GM18499 (cell line): ENCODE measurements around the gene ATG5.

Experiments used
- ATAC-seq: cut with Tn5 transposase; IDR thresholded peaks from one replicate; pipeline ENCODE4 v1.9.1; 2021; ENCODE audit warnings: moderate number of reproducible peaks; ENCODE audit not compliant: insufficient read depth, unreplicated experiment

Gene ATG5

GRCh38 chr6:106325336-106326178, at the start of gene ATG5:
Gene ATG5 (minus strand): TSS chr6:106325760. CDS start chr6:106316208, 9,552 bp downstream.
- ATAC-seq: peak; percentile 89

DNA sequence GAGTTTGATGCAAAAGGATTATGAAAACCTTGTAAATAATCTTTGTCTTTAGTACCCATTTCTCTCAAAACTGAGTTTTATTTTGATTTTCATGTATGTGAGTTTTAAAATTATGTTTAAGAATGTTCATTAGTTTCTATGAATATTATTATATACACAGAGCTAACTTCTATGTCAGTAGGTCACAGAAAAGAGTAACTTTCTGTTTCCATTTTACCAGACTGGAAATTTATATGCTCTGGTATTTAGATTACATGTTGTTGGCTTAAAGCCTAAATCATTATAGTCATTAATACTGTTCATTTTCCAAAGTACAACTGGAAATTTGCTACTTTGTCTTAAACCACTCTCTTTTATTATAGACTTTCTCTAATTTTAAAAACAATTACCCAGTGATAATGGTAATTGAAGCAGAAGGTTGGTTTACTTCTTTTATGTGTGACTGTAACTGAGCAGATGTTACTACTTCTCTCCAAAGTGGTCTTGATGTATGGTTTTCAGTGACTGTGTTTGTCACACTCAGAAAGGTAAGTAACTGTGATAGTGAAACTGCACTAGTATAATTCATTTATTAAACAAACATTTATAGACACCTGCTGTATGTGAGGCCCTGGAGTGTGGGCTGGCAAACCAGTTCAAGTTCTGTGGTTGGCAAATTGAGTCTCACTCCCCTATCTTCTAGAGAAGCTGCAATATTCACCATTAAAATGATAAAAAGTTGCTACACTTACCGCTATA, 48.1 kb upstream of the ATG5 start:
- ATAC-seq: no peak

DNA sequence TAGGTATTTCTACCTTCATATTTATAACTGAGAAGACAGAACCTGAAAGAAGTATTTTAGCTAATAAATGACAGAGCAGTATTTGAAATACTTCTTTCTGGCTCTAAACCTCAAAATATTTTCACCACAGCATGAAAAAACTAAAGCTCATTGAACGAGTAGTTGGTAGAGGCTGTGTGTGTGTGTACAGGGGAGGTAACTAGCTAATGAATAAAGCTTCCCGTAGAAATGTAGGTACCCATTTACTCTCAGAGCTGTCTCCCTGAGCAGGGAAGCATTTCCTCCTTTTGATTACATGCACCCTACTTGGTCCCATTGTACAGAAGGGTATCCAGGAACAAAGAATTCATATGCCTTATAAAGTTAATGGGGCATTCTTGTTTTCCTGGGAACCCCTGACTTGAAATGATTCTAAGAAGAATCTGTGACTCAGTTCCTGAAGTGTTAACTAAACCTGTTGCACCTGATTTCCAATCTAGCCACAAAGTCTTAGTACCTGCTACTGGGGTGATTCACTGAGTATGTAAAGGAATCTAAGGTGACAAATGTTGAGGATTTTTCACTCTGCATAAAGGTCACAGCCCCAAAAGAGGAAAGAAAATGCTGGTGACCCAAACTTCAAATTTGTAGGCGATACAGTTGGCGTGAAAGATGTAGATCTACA, 47.4 kb upstream of the ATG5 start:
- no peak for ATAC-seq

DNA sequence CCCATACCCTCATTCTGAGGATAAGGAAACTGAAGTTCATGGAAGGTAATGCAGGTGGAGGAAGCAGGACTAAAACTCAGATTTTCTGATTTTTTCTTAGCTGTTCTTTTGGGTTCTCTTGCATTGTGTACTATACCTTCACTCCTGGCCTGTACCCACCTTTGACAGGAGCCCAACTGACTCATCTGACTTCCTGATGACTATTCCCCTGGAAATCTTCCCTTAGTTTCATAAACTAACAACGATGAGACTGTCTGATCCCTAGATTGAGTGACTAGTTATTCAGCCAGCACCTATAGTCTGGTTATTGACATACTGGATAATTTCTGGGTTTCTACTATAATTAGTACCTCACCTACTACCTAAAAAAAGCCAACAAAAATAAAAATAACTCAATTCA, 45.1 kb upstream of the ATG5 start:
- ATAC-seq: no peak

GRCh38 chr6:106369739-106370138, 44.2 kb upstream of the ATG5 start:
- ATAC-seq: no peak

DNA sequence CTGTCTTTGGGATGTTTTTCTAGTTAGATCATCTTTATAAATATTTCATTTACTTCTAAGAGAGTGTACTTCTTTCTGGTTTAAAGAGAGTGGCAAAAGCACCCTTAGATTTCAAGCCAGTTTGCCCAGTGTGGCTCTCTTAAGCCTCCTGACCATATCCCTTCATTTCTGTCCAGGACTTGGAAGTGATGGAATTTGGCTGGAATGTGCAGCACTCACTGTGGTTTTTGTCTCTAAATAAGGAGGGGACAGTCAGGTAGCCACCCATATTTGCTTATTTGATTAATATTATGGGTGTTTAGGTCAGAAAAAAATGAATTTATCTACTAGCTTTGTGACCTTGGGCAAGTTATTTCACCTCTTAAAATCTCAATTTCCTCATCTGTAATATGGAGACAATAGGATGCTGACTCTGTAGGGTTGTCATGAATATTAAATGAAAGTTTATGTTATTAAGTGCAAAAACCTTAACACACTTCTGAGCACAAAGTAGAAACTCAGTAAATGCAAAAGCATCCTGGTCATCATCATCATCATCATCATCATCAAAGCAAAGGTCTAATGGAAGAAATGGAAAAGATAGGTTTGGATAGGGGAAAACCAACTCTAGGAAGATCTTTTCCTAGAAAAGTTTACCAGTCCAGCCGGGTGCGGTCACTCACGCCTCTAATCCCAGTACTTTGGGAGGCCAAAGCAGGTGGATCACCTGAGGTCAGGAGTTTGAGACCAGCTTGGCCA, 38.0 kb upstream of the ATG5 start:
- ATAC-seq: no peak

GRCh38 chr6:106360989-106361430, 35.5 kb upstream of the ATG5 start:
- ATAC-seq: no peak

DNA sequence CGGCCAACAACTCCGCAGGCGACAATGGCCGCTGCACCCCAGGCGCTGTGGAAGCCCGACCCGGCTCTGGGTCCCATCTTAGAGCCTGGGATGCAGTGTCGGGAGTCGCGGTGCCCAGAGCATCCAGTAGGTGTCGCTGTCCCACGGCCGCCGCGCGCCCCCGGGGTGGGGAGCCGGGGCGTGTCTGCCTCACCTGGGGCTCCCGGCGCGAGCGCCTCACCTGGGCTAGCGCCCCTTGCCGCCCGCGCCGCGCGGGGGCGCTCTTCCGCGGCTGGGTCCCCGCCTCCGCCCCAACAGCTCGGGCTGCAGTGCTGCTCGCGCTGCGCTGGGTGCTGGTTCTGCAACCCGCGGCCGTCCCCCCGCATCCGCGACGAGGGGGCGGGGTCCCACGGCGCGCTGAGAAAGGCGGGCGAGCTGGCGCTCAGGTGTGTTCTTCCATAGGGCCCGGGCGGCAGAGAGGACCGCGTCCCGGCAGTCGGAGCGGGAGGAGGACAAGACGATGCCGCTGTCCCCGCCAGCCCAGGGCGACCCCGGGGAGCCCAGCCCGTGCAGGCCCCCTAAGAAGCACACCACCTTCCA, 34.9 kb upstream of the ATG5 start, which contains the start of gene CRYBG1:
CRYBG1 (plus strand) TSS at position 308 of the 579 bp plus-strand sequence; CDS start at position 500, 192 bp downstream.
- no peak for ATAC-seq

GRCh38 chr6:106359959-106360409, 34.4 kb upstream of the ATG5 start:
- ATAC-seq: no peak

- ATAC-seq: no peak
Measured at GRCh38 chr6:106356378-106356777, 30.8 kb upstream of the ATG5 start.

GRCh38 chr6:106347219-106347618, 21.7 kb upstream of the ATG5 start:
- no peak for ATAC-seq

DNA sequence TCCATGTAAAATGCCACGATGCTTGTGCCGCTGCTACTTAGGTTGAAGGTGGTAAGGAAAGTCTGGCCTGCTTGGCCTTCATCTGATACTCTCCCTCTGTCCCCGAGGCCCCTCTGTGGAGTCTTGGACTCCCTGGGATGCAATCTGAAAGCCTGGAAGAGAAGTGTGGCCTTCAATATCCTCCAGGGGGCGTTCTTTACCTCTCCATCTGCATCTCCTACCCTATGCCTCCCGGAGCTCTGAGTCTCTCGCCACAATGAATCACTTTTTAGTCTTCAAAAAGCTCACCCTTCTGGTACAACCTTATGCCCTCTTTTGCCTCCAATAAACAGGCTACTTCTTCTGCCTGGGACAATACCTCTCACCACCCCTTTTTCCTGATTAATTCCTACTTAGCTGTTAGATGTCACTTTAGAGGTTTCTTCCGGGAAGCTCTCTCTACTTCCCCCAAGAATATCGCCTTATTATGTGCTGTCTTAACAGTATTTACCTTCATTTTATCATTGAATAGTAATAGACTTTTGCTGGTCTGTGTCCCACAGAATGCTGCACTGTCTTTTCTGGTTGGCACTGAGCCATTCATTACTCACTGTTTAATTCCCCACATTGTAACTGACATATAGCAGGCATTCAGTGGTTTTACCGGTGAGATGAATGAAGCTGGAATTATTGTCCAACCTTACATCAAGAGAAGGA, 13.9 kb upstream of the ATG5 start:
- ATAC-seq: no peak

GRCh38 chr6:106334646-106335448, 9.3 kb upstream of the ATG5 start:
- ATAC-seq: no peak

GRCh38 chr6:106324726-106325335, 729 bp downstream of the ATG5 start:
- ATAC-seq: no peak

GRCh38 chr6:106321940-106322339, 3.6 kb downstream of the ATG5 start:
- ATAC-seq: no peak

- no peak for ATAC-seq
Measured at GRCh38 chr6:106318851-106319250, 6.7 kb downstream of the ATG5 start.

DNA sequence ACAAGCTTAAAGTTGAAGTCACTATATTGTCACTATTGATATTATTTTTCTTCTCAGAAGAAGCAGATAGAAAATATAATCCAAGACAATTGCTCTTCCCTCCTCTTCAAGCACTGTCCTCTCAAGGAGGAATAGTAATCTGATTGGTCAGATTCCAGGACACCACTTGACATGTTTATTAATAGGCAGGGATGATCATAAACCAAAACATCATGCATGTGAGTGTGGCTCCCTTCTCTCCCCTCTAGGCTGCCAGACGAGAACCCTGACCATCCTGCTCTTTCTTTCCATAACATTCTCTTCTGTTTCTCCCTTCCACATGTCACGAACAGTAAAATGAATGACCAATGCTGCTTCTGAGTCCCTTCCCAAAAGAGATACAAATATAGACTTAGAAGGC, 7.5 kb downstream of the ATG5 start:
- ATAC-seq: no peak

GRCh38 chr6:106316375-106316766, 9.2 kb downstream of the ATG5 start:
- ATAC-seq: no peak
